Measurements from ENCODE around the gene TFDP2. TPM values are rescaled to one million over a fixed set of nuclear protein-coding genes. Genes with fewer than 3 reads are reported as not detected.

Gene TFDP2
- total and polyA plus RNA-seq, 2 of the 8 experiments (the other 6 are each of a cell fraction or from before 2014, with no cell fraction given), result 41.1 to 119 TPM

DNA sequence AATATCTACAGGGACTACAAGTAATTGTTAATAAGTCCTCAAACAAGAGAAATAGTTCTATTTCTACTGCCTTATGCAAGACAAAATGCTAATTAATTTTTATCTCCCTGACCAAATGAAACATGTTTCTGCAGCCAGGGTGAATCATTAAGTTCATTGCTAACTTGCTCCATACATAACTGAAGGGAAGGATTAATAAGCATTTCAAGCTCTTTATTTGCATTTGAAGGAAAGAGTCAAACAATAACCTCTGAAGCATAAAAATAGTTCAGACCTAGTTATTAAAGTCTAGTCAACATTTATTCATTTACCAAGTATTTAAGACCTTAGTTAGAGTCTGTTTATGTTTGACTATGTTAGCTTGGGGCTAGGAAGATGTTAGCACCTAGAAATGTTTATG, 152.9 kb downstream of the TFDP2 start (continued):
- TF ChIP-seq RBBP5 (IDR thresholded peaks at IDR 0.05; ENCODE audit: borderline replicate concordance, low read depth, low read length), result no peak
- TF ChIP-seq SP1 (IDR thresholded peaks at IDR 0.05; ENCODE audit: low read depth, low read length), result no peak
- no peak for TF ChIP-seq TBP (IDR thresholded peaks at IDR 0.05; ENCODE audit: low read depth, low read length)
- TF ChIP-seq HDAC6 (IDR thresholded peaks at IDR 0.05; ENCODE audit: low read depth, low read length), result no peak
- no peak for TF ChIP-seq FOSL1 (IDR thresholded peaks at IDR 0.05; ENCODE audit: insufficient read depth, low read depth, low read length)
- TF ChIP-seq YY1 (IDR thresholded peaks at IDR 0.05; ENCODE audit: low read depth, low read length), result no peak

All from H1 (cell line).